Stimulated activated CD8-positive, alpha-beta memory T cell treated with anti-CD3 and anti-CD28 coated beads, Interleukin-15, amount 100 ng/mL, for 48 hours (primary cell): ENCODE results near the gene PKNOX1.
"Not testable (repeated sequence)": the region's sequence is repeated elsewhere in the genome, so short reads cannot be mapped to it uniquely, and the experiment has no call there.

ENCODE experiments used
- DNase-seq, 2 donors: peaks; one replicate each; pipeline ENCODE4 v3.0.0-alpha.2; 2020; ENCODE audit warnings: low read depth in 2 of 2

The PKNOX1 gene

DNA sequence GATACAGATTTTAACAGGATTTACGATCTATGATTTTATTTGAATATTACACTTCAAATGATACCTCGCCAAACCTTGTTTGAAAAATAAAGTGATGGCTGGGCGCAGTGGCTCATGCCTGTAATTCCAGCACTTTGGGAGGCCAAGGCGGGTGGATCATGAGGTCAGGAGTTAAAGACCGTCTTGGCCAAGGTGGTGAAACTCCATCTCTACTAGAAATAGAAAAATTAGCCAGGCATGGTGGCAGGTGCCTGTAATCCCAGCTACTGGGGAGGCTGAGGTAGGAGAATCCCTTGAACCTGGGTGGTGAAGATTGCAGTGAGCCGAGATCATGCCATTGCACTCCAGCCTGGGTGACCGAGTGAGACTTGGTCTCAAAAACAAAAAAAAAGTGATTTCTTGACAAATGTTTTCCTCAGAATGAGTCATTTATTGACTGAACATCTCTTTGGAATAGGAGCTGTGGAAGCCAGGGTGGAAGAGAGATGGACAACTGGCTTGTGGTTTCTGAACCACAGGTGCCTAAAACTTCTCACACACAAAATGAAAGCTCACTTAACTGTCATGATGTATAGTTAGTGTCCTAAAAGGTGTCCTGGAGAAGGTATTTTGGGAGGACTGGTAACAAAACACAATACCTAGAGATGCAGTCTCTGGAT, 11.9 kb downstream of the PKNOX1 start:
- no peak for DNase-seq

DNA sequence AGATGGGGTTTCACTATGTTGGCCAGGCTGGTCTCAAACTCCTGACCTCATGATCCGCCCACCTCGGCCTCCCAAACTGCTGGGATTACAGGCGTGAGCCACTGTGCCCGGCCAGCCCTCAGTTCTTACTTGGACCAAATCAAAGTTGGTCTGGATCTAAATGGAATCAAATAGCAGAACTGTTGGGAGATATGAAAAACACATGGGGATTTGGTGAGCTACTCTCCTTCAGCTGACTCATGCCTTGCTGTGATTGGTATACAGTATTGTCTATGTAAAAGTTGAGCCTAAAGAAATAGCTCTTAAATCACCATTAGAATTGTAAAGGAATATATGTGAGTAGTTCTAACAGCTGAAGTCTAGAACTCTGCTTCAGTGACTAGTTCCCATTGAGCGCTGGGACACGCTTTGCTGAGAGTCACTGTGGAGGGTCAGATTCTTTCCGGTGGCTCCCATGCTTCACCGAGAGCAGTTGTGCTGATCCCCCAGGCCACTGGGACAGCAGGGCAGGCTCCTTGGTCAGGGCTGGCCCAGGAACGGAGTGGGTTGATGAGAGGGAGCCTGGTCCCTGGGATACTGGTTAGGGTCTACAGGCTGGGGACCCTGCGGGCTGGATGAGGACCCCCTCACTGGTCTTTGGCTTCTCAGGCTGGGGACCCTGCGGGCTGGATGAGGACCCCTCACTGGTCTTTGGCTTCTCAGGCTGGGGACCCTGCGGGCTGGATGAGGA, 14.0 kb downstream of the PKNOX1 start:
- no peak for DNase-seq

GRCh38 chr21:42989370-42989769, 15.0 kb downstream of the PKNOX1 start:
- DNase-seq: not testable (repeated sequence)

DNA sequence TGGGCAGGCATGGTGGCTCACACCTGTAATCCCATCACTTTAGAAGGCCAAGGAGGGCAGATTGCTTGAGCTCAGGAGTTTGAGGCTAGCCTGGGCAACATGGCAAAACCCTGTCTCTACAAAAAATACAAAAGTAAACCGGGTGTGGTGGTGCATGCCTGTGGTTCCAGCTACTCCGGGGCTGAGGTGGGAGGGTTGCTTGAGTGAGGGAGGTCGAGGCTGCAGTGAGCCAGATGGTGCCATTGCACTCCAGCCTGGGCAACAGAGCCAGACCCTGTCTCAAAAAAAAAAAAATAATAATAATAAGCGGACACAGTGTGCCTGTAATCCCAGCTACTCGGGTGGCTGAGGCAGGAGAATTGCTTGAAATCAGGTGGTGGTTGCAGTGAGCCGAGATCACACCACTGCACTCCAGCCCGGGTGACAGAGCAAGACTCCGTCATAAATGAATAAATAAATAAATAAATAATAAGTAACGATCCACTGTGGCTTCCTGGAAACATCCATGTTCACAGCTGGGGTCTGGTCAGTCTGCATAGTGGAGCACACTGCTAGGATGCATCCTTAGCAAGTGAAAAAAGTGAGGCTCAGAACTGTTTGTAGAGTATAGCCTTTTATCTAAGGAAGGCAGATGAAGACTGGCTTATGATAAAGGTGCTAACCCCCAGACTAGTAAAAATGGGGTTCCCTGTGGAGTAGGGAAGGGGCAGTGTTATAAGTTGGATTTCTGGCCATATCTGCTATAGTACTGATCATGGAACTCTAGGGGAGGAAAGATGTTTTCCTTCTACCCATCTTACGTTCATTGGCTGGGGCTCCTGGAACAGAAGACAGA, 15.7 kb downstream of the PKNOX1 start:
- DNase-seq: no peak

DNA sequence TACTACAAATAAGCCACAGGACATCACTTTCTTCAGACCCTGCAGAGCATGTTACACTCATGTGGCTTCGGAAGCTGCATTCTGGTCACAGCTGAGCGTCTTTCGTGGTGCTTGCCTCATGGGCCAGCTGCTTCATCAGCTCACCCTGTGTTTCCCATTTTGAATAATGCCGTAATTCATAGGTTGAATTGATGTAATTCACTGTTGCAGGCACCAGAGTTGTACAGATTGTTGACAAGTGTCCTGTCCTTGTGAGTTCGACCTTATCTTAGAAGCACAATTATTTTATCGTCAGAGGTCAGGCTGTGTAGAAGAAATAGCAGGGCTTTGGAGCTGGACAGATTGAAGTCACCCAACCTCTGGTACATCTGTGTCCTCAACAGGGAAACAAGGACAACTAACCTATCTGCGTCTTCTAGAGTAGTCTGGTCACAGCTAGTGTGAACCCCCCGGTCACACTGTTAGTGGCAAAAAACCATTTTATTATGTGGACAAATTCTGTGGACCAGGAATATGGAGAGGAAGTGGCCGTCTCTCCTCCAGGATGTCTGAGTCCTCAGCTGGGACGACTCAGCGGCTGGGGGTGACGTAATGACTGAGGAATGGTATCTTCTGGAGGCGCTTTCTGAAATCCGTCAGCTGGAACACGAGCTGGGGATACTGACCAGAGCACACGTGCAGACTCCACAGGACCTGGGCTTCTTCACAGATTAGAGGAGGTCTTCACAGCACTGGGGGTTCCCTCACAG, 17.8 kb downstream of the PKNOX1 start:
- DNase-seq: no peak

DNA sequence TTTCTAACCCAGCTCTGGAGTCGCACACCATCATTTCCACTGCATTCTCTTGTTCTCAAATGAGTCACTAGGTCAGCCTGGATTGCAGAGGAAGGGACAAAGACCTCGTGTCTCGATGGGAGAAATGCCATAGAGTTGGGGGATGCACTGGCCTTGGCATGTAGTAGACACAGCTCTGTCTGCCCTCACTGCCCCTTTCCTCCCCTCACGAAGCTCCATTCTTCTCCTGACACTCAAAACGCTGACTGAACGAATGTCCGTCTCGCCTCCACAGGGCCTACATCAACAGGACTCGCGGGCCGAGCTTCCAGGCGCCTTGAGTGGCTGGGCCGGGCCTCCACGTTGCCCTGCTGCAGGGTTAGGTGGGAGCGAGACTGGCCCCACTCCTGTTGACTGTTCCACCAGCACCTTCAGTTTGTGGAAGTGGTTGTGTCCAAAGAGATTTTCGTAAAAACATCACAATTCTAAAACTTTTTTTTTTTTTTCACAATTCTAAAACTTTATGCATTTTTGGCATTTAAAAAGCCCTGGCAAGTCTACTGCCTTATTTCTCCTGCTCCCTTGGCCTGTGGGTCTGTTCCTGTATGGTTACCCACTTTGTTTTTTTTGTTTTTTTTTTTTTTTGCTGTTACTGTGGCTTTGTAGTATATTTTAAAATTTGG, 18.8 kb downstream of the PKNOX1 start:
- no peak for DNase-seq

DNA sequence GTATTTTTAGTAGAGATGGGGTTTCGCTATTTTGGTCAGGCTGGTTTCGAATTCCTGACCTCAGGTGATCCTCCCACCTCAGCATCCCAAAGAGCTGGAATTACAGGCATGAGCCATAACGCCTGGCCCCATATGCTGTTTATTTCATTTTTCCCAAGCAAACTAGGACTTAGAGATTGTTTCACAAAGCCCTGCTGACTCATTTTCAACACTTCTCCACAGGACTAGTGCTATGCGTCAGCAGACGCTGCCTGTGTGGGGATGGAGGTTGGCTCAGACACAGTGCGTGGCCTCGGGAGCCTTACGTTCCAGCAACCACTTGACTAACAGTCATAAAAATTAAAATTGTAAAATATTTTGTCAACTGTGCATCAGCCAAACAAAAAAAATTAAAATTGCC, 22.7 kb downstream of the PKNOX1 start:
- no peak for DNase-seq

GRCh38 chr21:42997983-42998382, 23.6 kb downstream of the PKNOX1 start:
- not testable (repeated sequence) for DNase-seq

- not testable (repeated sequence) for DNase-seq
Observed at GRCh38 chr21:42999152-42999551, 24.8 kb downstream of the PKNOX1 start.

GRCh38 chr21:43000041-43000440, 25.7 kb downstream of the PKNOX1 start:
- DNase-seq: not testable (repeated sequence)

DNA sequence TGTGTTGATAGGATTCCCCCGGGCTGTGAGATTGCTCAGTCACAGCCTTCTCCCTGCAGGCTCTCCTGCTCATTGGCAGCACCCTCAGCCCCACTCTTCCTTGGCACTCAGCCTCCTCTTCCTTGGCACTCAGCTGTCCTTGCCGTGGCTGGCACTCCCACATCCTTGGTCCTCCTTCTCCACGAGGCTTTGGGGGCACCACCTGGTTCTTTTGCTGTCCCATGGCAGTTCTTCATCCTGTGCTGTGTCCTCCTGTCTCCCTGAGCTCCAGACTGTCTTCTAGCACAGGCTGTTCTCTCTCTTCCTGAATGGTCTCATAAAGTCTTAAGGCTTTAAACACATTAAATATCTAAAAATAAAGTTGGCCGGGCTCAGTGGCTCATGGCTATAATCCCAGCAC, 27.0 kb downstream of the PKNOX1 start:
- no peak for DNase-seq

GRCh38 chr21:43004926-43005325, 30.6 kb downstream of the PKNOX1 start:
- DNase-seq: no peak

DNA sequence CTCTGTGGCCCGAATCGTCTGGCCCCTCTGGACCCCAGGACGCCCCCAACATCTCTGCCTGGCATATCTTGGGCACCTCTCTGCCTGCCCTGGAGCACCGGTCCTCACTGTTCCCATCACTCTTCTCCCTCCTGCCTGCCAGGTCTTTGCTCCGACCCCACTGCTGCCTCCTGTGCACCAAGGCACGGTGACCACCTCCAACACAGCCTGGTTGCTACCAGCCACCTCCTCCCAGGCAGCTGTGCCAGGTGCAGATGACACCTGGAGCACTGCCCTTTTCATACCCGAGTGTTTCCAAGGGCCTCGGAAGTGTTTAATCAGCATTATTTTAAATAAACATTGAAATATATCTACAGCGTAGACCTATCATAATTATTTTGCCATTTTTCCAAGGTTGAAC, 31.3 kb downstream of the PKNOX1 start:
- no peak for DNase-seq

DNA sequence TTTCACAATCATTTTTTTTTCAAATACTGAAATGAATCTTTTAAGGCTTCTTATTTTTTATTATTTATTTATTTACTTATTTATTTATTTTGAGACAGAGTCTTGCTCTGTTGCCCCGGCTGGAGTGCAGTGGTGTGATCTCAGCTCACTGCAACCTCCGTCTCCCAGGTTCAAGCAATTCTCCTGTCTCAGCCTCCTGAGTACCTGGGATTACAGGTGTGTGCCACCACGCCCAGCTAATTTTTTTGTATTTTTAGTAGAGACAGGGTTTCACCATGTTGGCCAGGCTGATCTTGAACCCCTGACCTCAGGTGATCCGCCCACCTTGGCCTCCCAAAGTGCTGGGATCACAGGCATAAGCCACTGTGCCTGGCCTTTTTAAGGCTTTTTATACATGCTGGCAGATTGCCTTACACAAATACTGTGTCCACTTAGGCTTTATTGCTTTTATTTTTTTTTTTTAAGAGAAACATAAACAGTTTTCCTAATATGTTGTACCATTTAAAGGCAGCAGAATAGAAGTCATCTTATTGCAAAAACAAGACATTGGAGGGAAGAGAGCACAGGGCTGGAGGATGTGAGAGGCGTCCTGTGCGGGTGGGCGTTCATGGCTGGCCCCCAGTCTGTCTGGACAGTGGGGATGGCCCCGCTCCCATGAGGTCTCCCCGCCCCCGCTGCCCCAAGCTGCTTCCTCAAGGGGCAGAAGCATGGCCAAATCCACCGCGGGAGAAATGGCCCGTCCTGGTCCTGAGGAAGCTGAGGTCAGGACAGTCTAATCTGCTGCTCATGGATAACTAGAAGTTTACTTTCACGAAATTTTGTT, 31.9 kb downstream of the PKNOX1 start:
- not testable (repeated sequence) for DNase-seq

DNA sequence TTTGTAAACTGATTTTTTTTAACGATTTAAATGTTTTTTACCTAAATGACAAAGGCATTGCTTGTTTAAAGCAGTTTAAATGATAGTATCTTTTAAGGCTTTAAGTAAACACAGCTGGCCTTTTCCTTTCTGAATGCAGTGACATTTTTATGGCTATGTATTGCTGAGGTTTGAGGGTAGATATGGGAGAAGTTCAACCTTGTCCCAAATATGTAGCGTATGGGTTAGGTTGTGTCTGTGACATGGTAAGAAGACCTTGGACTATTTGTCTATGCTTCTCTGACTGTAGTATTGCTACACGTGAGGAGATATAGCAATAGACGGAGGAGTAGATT, 32.5 kb downstream of the PKNOX1 start:
- DNase-seq: no peak

GRCh38 chr21:43012596-43012995, 38.2 kb downstream of the PKNOX1 start:
- no peak for DNase-seq

DNA sequence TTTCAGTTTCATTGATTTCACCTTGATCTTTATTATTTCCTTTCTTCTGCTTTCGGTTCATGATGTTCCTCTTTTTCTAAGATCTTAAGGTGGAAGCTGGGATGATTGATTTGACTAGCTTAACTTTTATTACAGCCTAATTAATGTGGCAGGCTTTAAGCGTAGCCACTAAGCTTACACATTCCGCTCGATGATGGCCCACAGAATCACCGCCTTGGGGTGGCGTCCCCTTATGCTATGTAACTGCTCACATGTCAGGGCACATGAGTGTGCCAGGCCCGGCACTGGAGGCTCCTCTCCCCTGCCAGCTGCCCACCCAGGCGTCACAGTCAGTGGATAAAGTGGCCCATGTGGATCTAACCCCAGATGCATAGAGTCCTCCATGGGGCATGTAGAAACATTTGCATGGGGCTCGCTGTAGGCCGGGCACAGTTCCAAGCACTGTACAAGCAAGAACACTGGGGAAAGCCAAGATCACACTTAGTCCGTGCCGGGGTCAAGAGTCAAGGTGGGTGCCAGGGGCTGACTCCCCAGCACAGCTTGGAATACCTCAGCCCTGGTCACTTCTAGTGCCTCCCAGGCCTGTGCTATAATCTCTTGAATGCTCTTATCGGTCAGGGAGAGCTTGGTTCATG, 41.7 kb downstream of the PKNOX1 start:
- no peak for DNase-seq

GRCh38 chr21:43016728-43017127, 42.4 kb downstream of the PKNOX1 start:
- no peak for DNase-seq

- DNase-seq: no peak
Observed at GRCh38 chr21:43018519-43018918, 44.2 kb downstream of the PKNOX1 start.

DNA sequence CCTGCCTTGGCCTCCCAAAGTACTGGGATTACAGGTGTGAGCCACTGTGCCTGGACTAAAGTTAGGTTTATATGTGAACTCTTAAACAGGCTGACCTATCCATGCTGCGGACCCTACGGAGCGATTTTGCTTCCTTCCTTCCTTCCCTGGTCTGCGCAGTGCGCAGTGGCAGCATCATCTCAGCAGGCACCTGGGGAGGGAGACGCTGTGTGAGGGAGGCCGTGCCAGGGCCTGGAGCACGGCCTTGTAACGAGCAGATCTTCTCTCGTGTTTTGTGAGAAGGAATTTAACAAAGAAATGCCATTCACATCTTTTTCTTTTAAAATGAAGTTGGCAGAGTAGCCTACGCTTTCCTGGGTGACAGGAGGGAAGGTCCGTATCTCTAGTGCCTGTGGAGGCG, 45.8 kb downstream of the PKNOX1 start:
- DNase-seq: no peak
